GM23338 (cell line): Measurements from ENCODE around the gene FAM171A2.

Source experiments
- CREB1 ChIP-seq: fragments of 250-450 bp; sonication (Bioruptor Pico); IDR thresholded peaks from 2 replicates; pipeline ENCODE4 v1.5.0; 2020; ENCODE audit warnings: low read depth, mild to moderate bottlenecking, moderate library complexity
- CTCF ChIP-seq, 2 experiments: fragments of 200-600 bp in 1 of 2; sonication (generic) in 1 of 2; conservative IDR thresholded peaks; 2 replicates each; pipeline versions ENCODE4 v1.5.1 to v1.6.1; 2016 to 2017; ENCODE audit warnings: antibody characterized with exemption in 2 of 2, low read depth in 2 of 2, mild to moderate bottlenecking in 2 of 2, moderate library complexity in 1 of 2
- EZH2 ChIP-seq: fragments of 200-600 bp; sonication (generic); IDR thresholded peaks from one replicate; pipeline ENCODE4 v1.8.0; 2017; ENCODE audit warnings: antibody characterized with exemption, mild to moderate bottlenecking, low read depth; ENCODE audit not compliant: unreplicated experiment
- EZH2phosphoT487 ChIP-seq: fragments of 200-600 bp; sonication (generic); IDR thresholded peaks from one replicate; pipeline ENCODE4 v1.8.1; 2018; ENCODE audit warnings: antibody characterized with exemption; ENCODE audit not compliant: unreplicated experiment
- JUNB ChIP-seq: IDR thresholded peaks from one replicate; pipeline ENCODE4 v1.6.1; 2016; ENCODE audit warnings: antibody characterized with exemption; ENCODE audit not compliant: unreplicated experiment
- POLR2AphosphoS5 ChIP-seq: IDR thresholded peaks from 2 replicates; pipeline ENCODE4 v1.6.1; 2016; ENCODE audit warnings: antibody characterized with exemption, low read depth
- REST ChIP-seq: IDR thresholded peaks from one replicate; pipeline ENCODE4 v1.6.1; 2018; ENCODE audit warnings: antibody characterized with exemption; ENCODE audit not compliant: unreplicated experiment
- ZNF331 ChIP-seq: fragments of 250-450 bp; sonication (Bioruptor Pico); IDR thresholded peaks from 2 replicates; pipeline ENCODE4 v1.5.0; 2020; ENCODE audit warnings: low read depth, mild to moderate bottlenecking, moderate library complexity

GRCh38 chr17:44409309-44410028 lies 45.8 kb upstream of the FAM171A2 start:
- TF ChIP-seq CTCF (conservative IDR thresholded peaks at IDR 0.05; ENCODE audit: low read depth in 2 of 2) (peak in 1 of 2 experiments; percentile 44; a peak in 2 of 4 replicates), EZH2phosphoT487 (no peak), POLR2AphosphoS5 (no peak), CREB1 (CRISPR knock-in tag) (no peak), EZH2 (no peak), REST (no peak), ZNF331 (CRISPR knock-in tag) (no peak), JUNB (no peak)
